ENCODE data around the gene SRGAP3.

GRCh38 chr3:8979262-8979661 lies 270.2 kb downstream of the SRGAP3 start:
- TF ChIP-seq CTCF (conservative IDR thresholded peaks at IDR 0.05 in 1 of 2, IDR thresholded peaks at IDR 0.05 in 1 of 2; ENCODE audit: low read depth in 1 of 2, low read length in 2 of 2) (no peak), EZH2 (IDR thresholded peaks at IDR 0.05; ENCODE audit: low read length, missing control alignments) (no peak)
